H1 (cell line): ENCODE data around the gene PPM1L. TPM values are rescaled to one million over a fixed set of nuclear protein-coding genes. Genes with fewer than 3 reads are reported as not detected.

Source experiments
- ATF3 ChIP-seq: IDR thresholded peaks from 2 replicates; pipeline ENCODE4 v1.6.1; 2011; ENCODE audit warnings: low read depth, mild to moderate bottlenecking, low read length; ENCODE audit not compliant: insufficient read depth
- POLR2A ChIP-seq, 2 experiments: IDR thresholded peaks; 1 replicate in 1 of 2; 2 replicates in 1 of 2; pipeline ENCODE4 v1.6.1; 2011; ENCODE audit warnings: low read depth in 2 of 2, low read length in 2 of 2, mild to moderate bottlenecking in 2 of 2; ENCODE audit errors: control extremely low read depth in 1 of 2
- polyA plus RNA-seq, 7 experiments: library from polyadenylated mRNA; depleted of rRNA in 3 of 7; stranded (reverse) in 5 of 7; unstranded in 2 of 7; fragments of >200 nt in 5 of 7; fragments of 200-250 nt in 2 of 7; gene quantifications; 1 replicate in 5 of 7; 2 replicates in 1 of 7; 4 replicates in 1 of 7; pipeline versions ENCODE4 v1.2.1 to v1.2.3, GENCODE V29; 2011 to 2013; ENCODE audit warnings: missing spikeins in 2 of 7, mixed read lengths in 2 of 7
- total RNA-seq: library from RNA; stranded (reverse); fragmentation: NEBNext Ultra II Directional; extraction: Animal tissue kit (Norgen Biotek cat#: 25700); gene quantifications from 2 replicates; pipeline ENCODE4 v1.2.1, GENCODE V29; 2021

PPM1L gene
- total and polyA plus RNA-seq, 2 of the 8 experiments (the other 6 are each of a cell fraction or from before 2014, with no cell fraction given) = 2.8 to 18.1 TPM

GRCh38 chr3:161103776-161104385 lies 347.9 kb downstream of the PPM1L start (continued):
- TF ChIP-seq ATF3 (no peak), POLR2A (IDR thresholded peaks at IDR 0.05; ENCODE audit: control extremely low read depth in 1 of 2, low read depth in 2 of 2, low read length in 2 of 2) (no peak)
- TF ChIP-seq, all 59 proteins: peak for 0
